ENCODE measurements around the gene ZSCAN21. TPM values are rescaled to one million over a fixed set of nuclear protein-coding genes. Genes with fewer than 3 reads are reported as not detected.

The ZSCAN21 gene
- total RNA-seq, 1 experiment from 2014 or later: 21.3 TPM

DNA sequence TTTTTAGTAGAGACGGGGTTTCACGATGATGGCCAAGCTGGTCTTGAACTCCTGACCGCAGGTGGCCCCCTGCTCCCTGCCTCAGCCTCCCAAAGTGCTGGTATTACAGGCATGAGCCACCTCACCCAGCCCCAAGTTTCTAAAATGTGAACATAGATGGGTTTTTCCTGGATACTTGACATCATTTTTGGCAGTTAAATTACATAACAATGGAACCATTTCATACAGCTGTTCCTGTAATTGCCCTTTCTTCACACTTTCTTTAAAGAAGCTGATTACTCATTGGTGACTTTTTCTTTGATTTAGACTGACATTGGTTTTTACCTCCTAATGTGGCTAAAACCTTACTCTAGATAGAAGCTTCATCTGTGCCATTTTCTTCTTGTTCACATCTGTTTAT is 28.3 kb upstream of the ZSCAN21 start:
- in situ Hi-C loops (cut with HindIII; ENCODE audit: low pct_unique_long_range_greater_than_20kb, low sequenced_read_pairs): no loop called here
- DNase-seq (ENCODE audit: low read depth, low spot score): no peak

DNA sequence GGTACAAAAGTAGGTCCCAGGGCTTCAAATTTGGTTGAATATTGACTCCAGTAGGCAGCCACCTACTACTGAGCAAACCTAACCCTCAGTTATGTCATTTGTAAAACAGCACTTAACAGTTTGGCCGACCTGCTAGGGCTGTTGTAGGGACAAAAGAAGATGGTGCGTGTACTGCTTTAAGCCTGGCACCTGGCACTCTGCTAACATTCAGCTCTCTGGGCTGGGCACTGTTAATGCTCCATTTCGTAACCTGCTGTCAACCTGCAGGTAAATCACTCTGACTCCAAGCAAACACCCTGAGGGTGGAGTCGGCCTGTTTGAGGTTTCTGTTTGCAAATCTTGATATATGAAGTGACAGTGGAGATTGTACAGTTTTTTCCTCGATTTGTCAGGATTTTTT is 27.0 kb upstream of the ZSCAN21 start:
- no peak for DNase-seq (ENCODE audit: low read depth, low spot score)
- in situ Hi-C loops (cut with HindIII; ENCODE audit: low pct_unique_long_range_greater_than_20kb, low sequenced_read_pairs): no loop called here

DNA sequence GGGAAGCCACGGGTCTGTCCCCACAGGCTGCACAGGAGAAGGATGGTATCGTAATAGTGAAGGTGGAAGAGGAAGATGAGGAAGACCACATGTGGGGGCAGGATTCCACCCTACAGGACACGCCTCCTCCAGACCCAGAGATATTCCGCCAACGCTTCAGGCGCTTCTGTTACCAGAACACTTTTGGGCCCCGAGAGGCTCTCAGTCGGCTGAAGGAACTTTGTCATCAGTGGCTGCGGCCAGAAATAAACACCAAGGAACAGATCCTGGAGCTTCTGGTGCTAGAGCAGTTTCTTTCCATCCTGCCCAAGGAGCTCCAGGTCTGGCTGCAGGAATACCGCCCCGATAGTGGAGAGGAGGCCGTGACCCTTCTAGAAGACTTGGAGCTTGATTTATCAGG is 26.0 kb upstream of the ZSCAN21 start:
- no peak for DNase-seq (ENCODE audit: low read depth, low spot score)
- in situ Hi-C loops (cut with HindIII; ENCODE audit: low pct_unique_long_range_greater_than_20kb, low sequenced_read_pairs): no loop called here

DNA sequence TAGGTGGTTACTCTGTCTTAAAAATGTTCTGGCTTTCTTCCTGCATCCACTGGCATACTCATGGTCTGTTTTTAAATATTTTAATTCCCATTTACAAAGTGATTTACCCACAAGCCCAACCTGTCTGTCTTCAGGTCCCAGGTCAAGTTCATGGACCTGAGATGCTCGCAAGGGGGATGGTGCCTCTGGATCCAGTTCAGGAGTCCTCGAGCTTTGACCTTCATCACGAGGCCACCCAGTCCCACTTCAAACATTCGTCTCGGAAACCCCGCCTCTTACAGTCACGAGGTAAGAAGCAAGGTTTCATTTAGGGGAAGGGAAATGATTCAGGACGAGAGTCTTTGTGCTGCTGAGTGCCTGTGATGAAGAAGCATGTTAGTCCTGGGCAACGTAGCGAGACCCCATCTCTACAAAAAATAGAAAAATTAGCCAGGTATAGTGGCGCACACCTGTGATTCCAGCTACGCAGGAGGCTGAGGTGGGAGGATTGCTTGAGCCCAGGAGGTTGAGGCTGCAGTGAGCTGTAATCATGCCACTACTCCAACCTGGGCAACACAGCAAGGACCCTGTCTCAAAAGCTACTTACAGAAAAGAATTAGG is 25.5 kb upstream of the ZSCAN21 start:
- in situ Hi-C loops (cut with HindIII; ENCODE audit: low pct_unique_long_range_greater_than_20kb, low sequenced_read_pairs): no loop called here
- DNase-seq (ENCODE audit: low read depth, low spot score): no peak

DNA sequence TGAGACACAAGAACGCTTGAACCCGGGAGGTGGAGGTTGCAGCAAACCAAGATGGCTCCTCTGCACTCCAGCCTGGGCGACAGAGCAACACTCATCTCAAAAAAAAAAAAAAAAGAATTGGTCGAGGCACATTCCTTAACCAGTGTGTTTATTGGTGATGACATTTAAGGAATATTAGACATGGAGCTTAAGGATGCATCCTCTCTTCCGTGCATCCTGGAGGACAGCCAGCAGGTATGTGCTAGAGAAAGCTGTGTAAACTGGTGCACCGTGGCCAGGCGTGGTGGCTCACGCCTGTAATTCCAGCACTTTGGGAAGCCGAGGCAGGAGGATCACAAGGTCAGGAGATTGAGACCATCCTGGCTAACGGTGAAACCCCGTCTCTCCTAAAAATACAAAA is 22.4 kb upstream of the ZSCAN21 start:
- DNase-seq (ENCODE audit: low read depth, low spot score): no peak
- in situ Hi-C loops (cut with HindIII; ENCODE audit: low pct_unique_long_range_greater_than_20kb, low sequenced_read_pairs): no loop called here

DNA sequence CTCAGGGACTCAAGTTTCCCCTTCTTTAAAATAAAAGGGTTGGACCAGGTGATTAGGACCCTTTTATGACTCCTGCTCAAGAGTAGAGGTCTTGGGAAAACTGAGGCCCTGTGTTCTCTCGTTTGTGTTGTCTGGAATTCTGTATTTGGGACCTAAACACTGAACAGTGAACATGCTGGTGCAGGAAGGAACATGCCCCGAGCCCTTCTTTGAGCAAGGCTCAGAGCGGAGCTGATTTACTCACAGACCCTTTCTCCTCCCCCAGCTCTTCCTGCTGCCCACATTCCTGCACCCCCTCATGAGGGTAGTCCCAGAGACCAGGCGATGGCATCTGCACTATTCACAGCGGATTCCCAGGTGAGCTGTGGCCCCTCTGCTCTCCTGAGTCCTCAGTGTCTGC is 20.0 kb upstream of the ZSCAN21 start:
- no peak for DNase-seq (ENCODE audit: low read depth, low spot score)
- in situ Hi-C loops (cut with HindIII; ENCODE audit: low pct_unique_long_range_greater_than_20kb, low sequenced_read_pairs): no loop called here

DNA sequence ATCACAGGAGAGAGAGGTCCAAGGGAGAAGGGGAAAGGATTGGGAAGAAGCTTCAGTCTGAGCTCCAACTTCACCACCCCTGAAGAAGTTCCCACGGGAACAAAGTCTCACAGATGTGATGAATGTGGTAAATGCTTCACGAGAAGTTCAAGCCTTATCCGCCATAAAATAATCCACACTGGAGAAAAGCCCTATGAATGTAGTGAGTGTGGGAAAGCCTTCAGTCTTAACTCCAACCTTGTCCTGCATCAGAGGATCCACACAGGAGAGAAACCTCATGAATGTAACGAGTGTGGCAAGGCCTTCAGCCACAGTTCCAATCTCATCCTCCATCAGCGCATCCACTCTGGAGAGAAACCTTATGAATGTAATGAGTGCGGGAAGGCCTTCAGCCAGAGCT is 16.0 kb upstream of the ZSCAN21 start:
- in situ Hi-C loops (cut with HindIII; ENCODE audit: low pct_unique_long_range_greater_than_20kb, low sequenced_read_pairs): no loop called here
- no peak for DNase-seq (ENCODE audit: low read depth, low spot score)

DNA sequence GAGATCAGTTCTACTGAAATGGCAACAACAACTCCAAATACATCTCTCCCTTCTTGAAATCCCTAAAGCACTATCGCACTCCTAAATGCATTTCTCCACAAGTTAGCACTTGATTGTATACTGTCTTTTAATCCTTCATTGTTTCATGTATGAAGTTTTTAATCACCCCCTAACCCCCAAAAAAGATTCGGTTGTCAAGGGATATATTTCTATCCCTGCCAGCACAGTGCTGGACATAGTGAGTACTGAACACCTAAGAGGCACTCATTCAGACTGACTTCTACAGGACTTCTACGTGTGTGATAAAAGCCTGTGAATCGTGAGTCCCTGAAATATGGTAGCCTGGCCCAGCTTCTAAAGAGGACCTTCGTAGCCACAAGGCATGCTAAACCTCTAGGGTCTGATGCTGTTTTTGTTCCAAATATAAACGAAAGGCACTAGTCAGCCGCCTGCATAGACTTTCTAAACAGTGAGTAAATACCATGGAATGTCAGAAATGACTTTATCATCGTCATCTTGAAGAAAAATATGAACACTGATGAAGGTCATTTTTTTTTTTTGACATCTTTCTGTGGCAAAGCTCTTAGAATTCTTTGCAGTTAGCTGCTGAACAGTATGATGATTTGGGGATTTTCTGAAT is 14.6 kb upstream of the ZSCAN21 start:
- in situ Hi-C loops (cut with HindIII; ENCODE audit: low pct_unique_long_range_greater_than_20kb, low sequenced_read_pairs): no loop called here
- peak; percentile 20 for DNase-seq (ENCODE audit: low read depth, low spot score)

DNA sequence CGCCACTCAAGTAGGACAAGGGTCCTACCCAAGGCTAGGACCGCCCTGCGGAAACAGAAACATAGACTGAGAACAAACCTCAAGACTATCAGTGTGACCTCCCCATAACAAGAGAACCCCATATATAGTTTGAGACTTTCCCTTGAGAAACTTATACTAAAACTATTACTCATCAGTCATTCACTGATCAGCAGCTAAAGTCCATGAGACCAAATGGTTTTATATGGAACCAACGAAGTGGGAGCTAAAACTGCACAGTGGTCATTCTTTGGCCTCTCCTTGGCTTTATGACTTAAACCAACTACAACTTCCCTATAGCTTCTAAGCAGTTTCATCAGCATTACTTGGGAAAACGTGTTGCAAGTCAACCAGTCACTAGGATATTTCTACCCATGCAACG is 13.7 kb upstream of the ZSCAN21 start:
- DNase-seq (ENCODE audit: low read depth, low spot score): no peak
- in situ Hi-C loops (cut with HindIII; ENCODE audit: low pct_unique_long_range_greater_than_20kb, low sequenced_read_pairs): no loop called here

DNA sequence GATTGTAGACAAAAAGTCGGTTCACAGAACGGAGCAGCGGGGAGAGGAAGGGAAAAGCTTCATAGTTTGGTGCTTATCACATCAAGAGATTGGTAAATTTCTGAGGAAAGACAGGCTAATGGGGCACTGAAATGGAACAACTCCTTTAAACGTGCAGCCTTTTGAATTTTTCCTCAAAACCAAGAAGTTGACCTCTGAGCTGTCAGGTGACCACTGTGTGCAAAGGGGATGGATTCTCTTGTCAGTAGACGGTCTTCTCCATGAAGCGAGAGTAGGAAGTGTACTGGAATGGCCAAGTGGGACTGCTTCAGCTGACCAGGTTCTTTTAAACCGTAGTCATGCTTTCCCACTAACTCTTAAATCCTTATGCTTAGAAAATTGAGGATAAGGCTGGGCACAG is 11.2 kb upstream of the ZSCAN21 start:
- in situ Hi-C loops (cut with HindIII; ENCODE audit: low pct_unique_long_range_greater_than_20kb, low sequenced_read_pairs): no loop called here
- DNase-seq (ENCODE audit: low read depth, low spot score): no peak

DNA sequence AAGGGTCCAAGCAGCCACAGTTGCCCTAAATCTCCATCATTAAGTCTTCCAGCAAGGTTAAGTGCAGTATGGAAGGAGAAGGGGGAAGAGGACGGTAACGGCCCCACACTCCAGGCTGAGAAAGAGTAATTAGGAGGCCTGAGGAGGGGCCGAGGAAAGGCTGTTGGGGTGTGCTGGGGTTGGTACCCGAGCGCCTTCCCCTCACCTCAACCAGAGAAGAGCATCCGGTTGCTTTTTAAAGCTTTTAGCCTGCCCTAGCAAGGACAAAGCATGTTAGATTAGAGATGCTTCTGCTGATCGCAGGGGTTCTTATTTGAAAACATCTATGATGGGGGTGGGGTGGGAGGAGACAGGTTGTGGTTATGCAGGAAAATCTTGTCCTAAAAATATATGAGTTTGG is 9.0 kb upstream of the ZSCAN21 start:
- in situ Hi-C loops (cut with HindIII; ENCODE audit: low pct_unique_long_range_greater_than_20kb, low sequenced_read_pairs): no loop called here
- DNase-seq (ENCODE audit: low read depth, low spot score): no peak

DNA sequence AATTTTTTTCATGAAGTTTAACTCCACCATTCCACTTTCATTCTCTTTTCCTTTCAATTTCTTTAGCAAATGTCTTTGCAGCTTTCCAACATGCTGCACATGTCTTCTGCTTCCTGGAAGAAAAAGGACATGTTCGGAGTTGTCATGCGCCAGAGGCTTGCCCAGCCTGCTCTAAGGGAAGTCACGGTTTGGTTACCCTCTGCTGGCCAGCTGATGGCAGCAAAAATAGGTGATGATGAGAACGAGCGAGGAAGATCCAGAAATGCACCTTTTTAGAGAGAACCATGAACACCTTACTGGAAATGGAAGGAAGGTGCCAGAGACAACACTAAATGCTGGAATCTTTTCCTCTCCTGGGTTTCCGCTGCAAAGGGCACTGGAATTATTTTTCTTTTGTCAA is 4.9 kb upstream of the ZSCAN21 start:
- DNase-seq (ENCODE audit: low read depth, low spot score): peak; percentile 50
- in situ Hi-C loops (cut with HindIII; ENCODE audit: low pct_unique_long_range_greater_than_20kb, low sequenced_read_pairs): no loop called here

DNA sequence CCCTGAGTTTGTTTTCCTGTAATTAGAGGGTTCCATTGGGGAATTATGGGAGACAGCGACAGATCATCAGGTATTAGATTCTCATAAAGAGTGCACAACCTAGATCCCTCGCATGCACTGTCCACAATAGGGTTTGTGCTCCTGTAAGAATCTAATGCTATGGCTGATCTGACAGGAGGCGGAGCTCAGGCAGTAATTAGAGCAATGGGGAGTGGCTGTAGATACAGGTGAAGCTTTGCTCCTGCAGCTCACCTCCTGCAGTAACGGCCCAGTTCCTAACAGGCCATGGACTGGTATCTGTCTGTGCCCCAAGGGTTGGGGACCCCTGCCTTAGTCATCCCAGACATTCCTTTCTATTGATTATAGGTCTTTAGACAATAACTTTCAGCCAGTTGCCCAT is 894 bp upstream of the ZSCAN21 start:
- in situ Hi-C loops (cut with HindIII; ENCODE audit: low pct_unique_long_range_greater_than_20kb, low sequenced_read_pairs): no loop called here

DNA sequence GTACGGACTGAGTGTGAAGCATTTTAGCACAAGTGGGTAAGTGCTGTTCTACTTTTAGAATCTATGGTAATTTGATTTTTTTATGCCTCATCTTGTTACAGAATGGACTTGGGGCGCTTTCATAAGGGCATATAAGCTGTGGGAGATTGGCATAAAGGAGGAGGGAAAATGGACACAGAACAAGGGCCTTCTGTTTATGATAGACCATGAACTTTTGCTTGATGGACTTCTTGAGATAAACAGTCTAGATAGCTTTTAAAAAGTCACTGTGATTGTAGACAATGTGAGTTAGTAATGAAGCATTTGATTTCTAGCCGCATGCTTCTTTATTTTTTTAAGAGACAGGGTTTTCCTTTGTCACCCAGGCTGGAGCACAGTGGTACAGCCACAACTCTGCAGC is 2.0 kb downstream of the ZSCAN21 start:
- in situ Hi-C loops (cut with HindIII; ENCODE audit: low pct_unique_long_range_greater_than_20kb, low sequenced_read_pairs): no loop called here
- DNase-seq (ENCODE audit: low read depth, low spot score): peak; percentile 75

More for the DNA sequence above, 894 bp upstream of the ZSCAN21 start:
- DNase-seq (ENCODE audit: low read depth, low spot score): no peak

DNA sequence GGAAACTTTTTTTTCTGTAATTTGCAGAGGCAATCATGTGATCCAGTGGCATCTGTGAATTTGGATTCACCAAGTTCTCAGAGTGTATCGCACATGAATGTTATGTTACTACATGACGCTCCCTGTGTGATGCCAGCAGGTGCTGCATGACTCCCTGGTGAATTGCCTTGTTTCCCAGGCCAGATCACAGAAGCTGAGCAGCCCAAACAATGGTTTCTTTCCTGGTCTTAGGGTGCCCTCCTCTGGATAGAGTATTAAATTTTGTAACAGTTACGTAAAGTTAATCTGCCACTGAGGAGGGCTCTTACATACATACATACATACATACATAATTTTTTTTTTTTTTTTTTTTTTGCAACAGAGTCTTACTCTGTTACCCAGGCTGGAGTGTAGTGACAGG is 3.6 kb downstream of the ZSCAN21 start:
- peak; percentile 91 for DNase-seq (ENCODE audit: low read depth, low spot score)
- in situ Hi-C loops (cut with HindIII; ENCODE audit: low pct_unique_long_range_greater_than_20kb, low sequenced_read_pairs): no loop called here

DNA sequence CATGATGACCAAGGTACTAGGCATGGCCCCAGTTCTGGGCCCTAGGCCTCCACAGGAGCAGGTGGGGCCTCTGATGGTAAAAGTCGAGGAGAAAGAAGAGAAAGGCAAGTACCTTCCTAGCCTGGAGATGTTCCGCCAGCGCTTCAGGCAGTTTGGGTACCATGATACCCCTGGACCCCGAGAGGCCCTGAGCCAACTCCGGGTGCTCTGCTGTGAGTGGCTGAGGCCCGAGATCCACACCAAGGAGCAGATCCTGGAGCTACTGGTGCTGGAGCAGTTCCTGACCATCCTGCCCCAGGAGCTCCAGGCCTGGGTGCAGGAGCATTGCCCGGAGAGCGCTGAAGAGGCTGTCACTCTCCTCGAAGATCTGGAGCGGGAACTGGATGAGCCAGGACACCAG is 7.4 kb downstream of the ZSCAN21 start:
- in situ Hi-C loops (cut with HindIII; ENCODE audit: low pct_unique_long_range_greater_than_20kb, low sequenced_read_pairs): no loop called here
- no peak for DNase-seq (ENCODE audit: low read depth, low spot score)

DNA sequence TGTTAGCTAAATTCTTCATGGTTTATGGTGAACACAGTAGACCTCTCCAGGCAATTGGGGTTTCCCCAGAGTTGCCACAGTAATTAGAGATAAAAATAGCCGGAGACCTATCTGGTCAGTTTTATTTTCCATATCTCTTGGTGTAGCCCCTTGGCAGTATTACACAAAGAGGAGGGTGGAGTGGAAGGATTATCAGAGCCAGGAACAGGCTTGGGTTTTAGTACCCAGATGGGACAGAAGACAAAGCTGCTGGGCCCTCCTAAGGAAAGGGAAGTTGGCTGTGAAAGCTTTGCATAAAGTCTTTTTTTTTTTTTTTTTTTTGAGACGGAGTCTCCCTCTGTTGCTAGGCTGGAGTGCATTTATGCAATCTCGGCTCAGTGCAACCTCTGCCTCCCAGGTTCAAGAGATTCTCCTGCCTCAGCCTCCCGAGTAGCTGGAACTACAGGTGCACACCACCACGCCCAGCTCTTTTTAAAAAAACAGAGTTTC is 9.7 kb downstream of the ZSCAN21 start:
- no peak for DNase-seq (ENCODE audit: low read depth, low spot score)
- in situ Hi-C loops (cut with HindIII; ENCODE audit: low pct_unique_long_range_greater_than_20kb, low sequenced_read_pairs): no loop called here

DNA sequence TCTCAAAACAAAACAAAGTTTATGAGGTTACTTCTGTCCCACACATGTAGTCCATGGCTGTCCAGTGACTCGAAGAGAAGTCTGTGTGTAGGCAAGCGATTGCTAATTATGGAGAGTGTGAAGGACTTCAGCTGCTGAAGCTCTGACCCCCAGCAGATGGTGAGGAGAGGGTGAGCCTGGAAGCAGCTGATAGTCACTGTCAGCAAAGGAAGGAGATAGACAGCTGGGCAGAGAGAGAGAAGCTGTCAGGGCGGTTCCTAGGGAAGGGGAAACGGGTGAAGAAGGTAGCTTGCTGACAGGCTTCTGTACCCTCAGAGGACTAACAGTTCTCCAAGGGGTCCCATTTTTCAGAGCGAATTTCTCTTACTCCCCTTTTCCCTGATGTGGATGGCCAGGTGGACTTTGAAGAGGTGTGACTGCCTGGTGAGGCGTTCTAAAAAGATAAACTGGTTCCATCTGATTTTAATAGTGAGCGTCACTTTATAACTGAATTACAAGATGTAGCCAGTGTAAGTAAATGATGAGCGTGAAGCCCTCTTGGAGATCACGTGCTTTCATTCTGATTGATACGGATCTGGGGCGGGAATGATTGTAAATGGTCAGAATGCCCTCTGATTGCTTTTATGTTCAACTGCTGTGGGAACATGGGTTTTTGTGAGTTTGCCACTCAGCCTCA is 12.1 kb downstream of the ZSCAN21 start:
- no peak for DNase-seq (ENCODE audit: low read depth, low spot score)
- in situ Hi-C loops (cut with HindIII; ENCODE audit: low pct_unique_long_range_greater_than_20kb, low sequenced_read_pairs): no loop called here

DNA sequence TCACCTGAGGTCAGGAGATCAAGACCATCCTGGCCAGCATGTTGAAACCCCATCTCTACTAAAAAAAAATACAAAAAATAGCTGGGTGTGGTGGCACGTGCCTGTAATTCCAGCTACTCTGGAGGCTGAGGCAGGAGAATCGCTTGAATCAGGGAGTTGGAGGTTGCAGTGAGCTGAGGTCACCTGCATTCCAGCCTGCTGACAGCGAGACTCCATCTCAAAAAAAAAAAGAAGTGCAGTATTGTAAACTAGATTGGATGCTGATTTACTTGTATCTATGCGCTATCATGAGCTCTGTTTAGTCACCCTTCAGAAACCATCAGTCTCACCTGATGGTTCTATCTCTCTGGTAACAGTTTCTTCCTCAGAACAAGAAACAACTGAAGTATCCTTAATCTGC is 13.8 kb downstream of the ZSCAN21 start:
- in situ Hi-C loops (cut with HindIII; ENCODE audit: low pct_unique_long_range_greater_than_20kb, low sequenced_read_pairs): no loop called here
- no peak for DNase-seq (ENCODE audit: low read depth, low spot score)
